Left lobe of liver (tissue), 2 donors: ENCODE data around the gene MSRB1. TPM values are rescaled to one million over a fixed set of nuclear protein-coding genes. Genes with fewer than 3 reads are reported as not detected.

Experiments used
- ATAC-seq: fragments of 200-7000 bp; cut with Tn5 transposase; one replicate; pipeline ENCODE4 v1.9.1; 2020; ENCODE audit warnings: mild to moderate bottlenecking, moderate library complexity
- DNase-seq: peaks from one replicate; pipeline ENCODE4 v3.0.0-alpha.2; 2020; ENCODE audit warnings: low spot score
- total RNA-seq: library from RNA; stranded (reverse); gene quantifications from one replicate; pipeline ENCODE4 v1.2.1, GENCODE V29; 2021
- donor health status: DM: no; HTN: no; CAD: no; lungs with moderate emphysema.
- donor health status: DM: no; HTN: yes; CAD: no.

The MSRB1 gene
- total RNA-seq, 1 donor from 2014 or later, result 124 TPM

- DNase-seq, result no peak
Measured at GRCh38 chr16:1918351-1919326, 24.4 kb downstream of the MSRB1 start, which contains the start of gene HS3ST6. Gene HS3ST6 (minus strand): TSS chr16:1918415. CDS start chr16:1918323, 92 bp downstream.

GRCh38 chr16:1917665-1918350 lies 25.2 kb downstream of the MSRB1 start:
- DNase-seq, result no peak
- ATAC-seq, result no peak

More at GRCh38 chr16:1918351-1919326, 24.4 kb downstream of the MSRB1 start, which contains the start of gene HS3ST6:
- ATAC-seq, result peak; percentile 9

- ATAC-seq (no peak), DNase-seq (no peak)
Measured at GRCh38 chr16:1917056-1917664, 25.8 kb downstream of the MSRB1 start.

GRCh38 chr16:1916640-1916990 lies 26.4 kb downstream of the MSRB1 start:
- ATAC-seq (no peak), DNase-seq (no peak)

GRCh38 chr16:1915732-1916639 lies 27.0 kb downstream of the MSRB1 start:
- ATAC-seq (no peak), DNase-seq (no peak)

DNA sequence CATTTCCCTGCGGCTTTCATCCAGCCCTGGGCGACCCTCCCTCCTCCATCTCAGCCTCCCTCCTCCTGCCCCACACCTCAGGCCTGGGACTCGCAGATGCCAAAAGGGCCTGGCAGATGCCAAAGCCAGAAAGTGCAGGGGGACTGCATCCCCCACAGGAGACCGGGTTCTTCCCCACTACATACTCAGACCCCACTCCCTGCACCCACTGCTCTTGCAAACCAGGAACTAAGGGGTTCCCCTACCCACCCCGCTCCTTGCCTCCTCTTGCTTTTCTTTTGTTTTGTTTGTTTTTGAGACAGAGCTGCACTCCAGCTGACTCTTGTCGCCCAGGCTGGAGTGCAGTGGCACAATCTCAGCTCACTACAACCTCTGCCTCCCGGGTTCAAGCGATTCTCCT lies 28.0 kb downstream of the MSRB1 start:
- ATAC-seq (no peak), DNase-seq (no peak)

DNA sequence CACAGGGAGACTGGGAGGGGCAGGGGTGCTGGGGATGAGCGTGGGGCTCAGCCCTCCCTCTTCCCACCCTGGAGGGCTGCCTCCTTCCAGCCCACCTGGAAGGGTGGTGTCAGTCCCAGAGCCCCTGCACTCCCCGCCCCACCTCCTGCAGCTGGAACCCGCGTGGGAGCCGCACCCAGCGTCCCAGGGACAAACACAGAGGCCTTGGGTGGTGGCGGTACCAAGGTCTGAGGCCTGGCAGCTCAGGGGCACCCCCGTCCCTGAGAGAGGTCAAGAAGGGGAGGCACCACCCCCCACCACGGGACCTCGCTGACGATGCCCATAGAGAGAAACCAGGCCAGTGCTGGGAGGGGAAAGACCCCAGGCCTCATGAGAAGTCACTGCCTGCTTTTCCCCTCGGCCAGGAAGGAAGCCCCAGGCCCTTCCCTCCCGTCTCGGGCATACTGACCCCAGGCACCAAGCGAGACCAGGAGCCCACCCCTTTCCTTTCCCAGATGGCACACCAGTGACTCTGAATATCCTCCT lies 28.9 kb downstream of the MSRB1 start:
- ATAC-seq, result no peak
- no peak for DNase-seq

- peak; percentile 43 for ATAC-seq
Measured at GRCh38 chr16:1913327-1914083, 29.5 kb downstream of the MSRB1 start.

DNA sequence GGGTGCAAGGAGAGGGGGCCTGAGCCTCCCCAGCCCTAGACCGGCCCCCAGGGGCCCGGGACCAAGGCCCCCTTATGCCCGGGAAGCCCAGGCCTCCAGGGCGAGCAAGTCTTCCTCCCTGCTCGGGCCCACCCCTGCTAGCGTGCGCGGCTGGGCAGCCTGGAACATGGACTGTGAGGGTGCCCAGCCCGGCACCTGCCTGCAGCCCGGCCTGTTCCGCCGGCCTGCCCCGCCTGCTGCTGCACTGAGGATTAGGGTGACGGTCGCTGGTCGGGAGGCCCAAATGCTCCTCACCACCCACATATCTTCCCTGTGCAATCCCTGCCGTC lies 30.8 kb downstream of the MSRB1 start:
- ATAC-seq (no peak), DNase-seq (no peak)

More at GRCh38 chr16:1913327-1914083, 29.5 kb downstream of the MSRB1 start:
- DNase-seq, result no peak

DNA sequence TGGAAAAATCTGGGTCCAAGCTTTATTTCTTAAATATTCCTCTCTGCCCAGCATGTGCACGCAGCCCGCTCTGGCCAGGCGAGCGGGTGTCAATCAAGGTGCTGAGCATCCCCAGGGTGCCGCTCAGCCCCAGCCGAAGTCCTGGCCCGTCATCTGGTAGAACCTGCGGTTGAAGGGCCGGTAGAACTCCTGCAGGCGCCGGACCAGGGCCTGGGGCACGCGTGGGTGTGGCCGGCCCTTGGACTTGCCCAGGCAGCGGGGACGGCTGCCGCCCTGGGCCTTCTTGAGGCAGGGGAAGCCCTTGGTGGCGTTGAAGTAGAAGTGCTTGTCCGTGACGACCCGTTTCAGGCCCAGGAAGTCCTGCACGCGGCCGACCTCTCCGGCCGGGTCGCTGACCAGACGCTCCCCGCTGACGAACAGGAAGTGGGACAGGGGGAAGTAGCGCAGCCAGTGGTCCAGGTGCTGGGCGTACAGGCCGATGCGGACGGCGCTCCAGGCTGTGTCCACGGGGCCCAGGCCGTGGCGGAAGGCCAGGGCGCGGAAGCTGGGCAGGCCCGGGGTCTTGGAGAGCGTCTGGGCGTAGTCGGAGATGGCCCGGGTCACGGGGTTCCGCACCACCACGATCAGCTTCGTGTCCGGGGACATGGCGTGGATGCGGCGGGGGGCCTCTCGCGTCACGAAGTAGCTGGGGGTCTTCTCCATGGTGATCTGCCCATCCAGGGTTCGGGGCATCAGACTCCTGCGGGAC lies 31.4 kb downstream of the MSRB1 start:
- DNase-seq, result no peak
- ATAC-seq, result no peak

GRCh38 chr16:1909561-1910231 lies 33.3 kb downstream of the MSRB1 start:
- DNase-seq (no peak), ATAC-seq (no peak)

DNA sequence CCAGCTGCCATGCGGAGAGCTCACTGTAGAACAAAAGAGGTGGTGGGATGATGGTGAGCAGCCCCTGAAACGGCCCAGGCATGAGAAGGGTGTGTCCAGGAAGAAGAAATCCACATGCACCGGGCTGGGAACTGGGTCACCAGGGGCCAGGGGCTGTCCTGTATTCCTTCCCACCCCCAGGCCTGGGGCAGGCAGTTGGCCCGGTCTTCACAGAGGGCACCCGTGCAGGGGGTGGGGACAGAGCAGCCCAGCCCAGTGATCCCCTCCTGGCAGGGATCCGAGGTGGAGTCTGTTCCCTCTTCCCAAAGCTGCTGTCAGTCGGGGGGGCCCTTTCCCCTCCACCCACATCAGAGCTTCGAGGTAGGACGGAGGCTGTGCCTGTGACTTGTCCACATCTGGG lies 34.0 kb downstream of the MSRB1 start:
- no peak for DNase-seq
- no peak for ATAC-seq

DNA sequence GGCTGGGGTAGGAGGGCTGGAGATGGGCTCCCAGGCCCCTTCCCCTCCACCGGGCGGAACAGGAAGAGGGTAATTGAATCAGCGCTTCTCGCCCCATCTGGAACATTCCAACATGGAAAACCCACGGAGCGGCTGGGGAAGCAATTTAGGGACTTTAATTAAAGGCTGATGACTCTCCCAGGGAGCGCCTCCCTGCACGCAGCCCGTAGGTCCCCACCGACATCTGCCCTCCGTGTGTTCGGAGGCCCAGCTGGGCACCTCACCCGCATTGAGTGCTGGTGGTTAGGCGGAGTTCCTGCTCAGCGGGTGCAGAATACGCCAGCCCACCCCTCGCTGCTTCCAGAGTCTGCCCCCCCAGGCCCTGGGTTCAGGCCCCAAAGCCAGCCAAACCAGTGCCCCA lies 34.8 kb downstream of the MSRB1 start:
- no peak for DNase-seq
- ATAC-seq, result no peak

DNA sequence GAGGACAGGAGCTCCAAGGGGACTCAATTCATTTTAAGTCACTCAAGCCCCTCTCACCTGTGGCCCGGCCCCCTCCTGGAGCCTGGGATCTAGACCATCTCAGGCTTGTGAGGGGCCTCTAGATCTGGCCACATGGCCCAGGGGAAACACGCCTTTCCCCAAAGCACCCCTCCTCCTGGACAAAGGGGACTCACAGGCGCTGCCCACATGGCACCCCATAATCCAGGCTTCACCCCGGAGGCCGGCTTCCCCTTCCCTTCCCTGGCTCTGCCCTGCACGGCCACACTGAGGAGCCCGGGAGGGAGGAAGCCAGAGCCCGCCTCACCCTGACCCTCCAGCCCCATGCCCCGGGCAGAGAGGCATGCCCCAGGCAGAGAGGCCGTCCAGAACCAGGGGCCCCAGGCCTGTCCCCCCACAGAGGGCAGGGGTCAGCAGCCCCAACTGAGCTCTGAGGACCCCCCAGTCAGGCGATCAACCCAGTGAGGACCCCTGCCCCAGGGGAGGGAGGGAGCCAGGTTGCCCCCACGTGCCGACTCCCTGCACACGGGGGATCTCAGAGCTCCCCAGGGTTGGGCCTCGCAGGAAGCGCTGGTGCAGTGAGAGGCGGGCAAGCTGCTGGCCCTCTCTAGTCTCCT lies 35.7 kb downstream of the MSRB1 start:
- ATAC-seq, result no peak
- no peak for DNase-seq

DNA sequence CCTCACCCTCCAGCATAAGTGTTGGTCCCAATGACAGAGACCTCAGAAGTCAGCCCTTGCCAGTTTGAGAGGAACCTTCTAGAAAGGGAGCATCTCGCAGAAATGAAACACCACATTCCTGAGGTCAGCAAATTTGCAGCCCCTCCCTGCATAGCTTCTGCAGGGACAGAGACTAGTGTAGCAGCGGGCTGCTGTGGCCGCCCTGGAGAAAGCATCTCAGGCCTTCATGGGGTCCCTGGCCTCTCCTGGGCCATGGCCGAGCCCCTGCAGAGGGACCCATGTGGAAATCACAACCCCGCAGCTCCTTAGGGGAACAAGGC lies 36.2 kb downstream of the MSRB1 start:
- no peak for DNase-seq
- ATAC-seq, result no peak

DNA sequence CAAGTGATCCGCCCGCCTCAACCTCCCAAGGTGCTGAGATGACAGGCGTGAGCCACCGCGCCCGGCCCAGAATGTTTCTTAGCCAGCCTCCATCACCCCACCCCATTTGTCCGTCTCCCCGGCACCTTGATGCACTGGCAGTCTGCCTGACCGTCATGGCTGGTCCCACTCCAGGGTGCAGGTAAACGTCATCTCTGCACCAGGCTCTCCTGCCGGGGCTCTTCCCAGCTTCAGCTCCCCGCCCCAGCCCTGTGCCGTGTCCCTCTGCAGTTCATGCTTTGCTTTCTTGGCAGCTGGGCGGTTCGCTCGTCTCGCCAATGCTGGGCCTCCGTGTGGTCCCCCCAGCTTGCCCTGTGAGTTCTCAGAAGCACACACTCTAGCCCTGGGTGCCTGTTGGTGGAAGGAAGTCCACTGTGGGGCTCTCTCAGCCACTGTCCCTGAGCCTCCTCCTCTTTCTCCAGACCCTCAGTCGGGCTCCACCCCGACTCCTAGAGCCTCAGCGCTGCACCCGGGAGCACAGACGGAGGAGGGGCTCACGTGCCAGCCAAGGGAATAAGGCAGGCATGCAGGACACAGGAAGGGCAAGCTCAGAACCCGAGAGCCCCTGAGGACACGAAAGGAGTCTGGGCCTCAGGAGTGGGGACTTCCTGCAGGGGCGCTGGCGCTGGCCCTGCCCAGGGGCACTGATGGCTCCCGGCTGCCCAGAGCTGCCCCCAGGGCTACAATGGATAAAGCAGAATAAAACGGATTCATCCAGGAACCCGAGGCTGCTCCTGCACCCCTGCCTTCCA lies 36.7 kb downstream of the MSRB1 start:
- no peak for ATAC-seq

More for the DNA sequence above, 36.7 kb downstream of the MSRB1 start:
- no peak for DNase-seq
